ENCODE results near the gene SYCE3.

Gene SYCE3

GRCh38 chr22:50585238-50585637 lies 22.5 kb upstream of the SYCE3 start:
- Mint-ChIP-seq H3K9me3 (no peaks in the 10 kb centered on the region), H3K4me1 (peaks cover 16% of the 10 kb centered on the region), H3K27ac (no peak overlapping the region), H3K36me3 (ENCODE audit: low read depth) (peaks cover 2% of the 10 kb centered on the region), H3K27me3 (ENCODE audit: low read depth, poor library complexity) (peaks cover 29% of the 10 kb centered on the region), H3K4me3 (no peak overlapping the region)
- TF ChIP-seq, protein P1, sequence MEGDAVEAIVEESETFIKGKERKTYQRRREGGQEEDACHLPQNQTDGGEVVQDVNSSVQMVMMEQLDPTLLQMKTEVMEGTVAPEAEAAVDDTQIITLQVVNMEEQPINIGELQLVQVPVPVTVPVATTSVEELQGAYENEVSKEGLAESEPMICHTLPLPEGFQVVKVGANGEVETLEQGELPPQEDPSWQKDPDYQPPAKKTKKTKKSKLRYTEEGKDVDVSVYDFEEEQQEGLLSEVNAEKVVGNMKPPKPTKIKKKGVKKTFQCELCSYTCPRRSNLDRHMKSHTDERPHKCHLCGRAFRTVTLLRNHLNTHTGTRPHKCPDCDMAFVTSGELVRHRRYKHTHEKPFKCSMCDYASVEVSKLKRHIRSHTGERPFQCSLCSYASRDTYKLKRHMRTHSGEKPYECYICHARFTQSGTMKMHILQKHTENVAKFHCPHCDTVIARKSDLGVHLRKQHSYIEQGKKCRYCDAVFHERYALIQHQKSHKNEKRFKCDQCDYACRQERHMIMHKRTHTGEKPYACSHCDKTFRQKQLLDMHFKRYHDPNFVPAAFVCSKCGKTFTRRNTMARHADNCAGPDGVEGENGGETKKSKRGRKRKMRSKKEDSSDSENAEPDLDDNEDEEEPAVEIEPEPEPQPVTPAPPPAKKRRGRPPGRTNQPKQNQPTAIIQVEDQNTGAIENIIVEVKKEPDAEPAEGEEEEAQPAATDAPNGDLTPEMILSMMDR (IDR thresholded peaks at IDR 0.05) = no peak
- DNase-seq = no peak

DNA sequence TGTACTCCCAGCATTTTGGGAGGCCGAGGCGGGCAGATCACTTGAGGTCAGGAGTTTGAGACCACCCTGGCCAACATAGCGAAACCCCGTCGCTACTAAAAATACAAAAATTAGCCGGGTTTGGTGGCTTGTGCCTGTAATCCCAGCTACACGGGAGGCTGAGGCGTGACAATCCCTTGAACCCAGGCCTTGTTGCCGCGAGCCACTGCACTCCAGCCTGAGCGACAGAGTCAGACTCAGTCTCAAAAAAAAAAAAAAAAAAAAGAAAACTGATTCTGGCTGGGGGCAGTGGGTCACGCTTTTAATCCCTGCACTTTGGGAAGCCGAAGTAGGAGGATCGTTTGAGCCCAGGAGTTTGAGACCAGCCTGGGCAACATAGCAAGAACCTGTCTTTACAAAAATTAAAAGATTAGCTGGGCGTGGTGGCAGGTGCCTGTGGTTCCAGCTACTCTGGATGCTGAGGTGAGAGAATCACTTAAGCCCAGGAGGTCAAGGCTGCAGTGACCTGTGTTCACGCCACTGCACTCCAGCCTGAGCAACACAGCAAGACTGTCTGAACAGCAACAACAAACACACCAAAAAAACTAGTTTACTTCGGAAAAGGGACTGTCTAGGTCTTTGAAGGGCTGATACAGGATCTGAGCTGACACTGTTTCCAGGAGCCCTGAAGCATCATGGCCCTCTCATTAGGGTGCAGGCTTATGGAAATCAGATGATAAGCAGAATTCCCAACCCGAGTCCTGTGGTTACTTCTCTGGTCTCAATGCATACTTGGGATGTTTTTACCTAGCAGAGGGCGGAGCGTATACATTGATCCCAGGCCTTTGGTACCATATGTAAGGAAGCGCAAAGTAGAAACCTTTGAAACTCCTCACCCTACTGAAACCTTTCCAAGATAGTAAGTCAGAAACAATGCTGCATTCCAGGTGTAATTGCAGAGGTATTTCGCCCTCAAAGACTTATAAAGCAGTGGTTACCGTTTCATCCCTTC lies 21.7 kb upstream of the SYCE3 start:
- H3K4me1 Mint-ChIP-seq = peaks cover 25% of the 10 kb centered on the region
- no peaks in the 10 kb centered on the region for H3K9me3 Mint-ChIP-seq
- H3K27ac Mint-ChIP-seq = no peak overlapping the region
- H3K27me3 Mint-ChIP-seq (ENCODE audit: low read depth, poor library complexity) = peaks cover 22% of the 10 kb centered on the region
- TF ChIP-seq, protein P1 (IDR thresholded peaks at IDR 0.05) = no peak
- H3K4me3 Mint-ChIP-seq = peak overlapping the region; percentile 92
- no peak for DNase-seq
- H3K36me3 Mint-ChIP-seq (ENCODE audit: low read depth) = peaks cover 5% of the 10 kb centered on the region

DNA sequence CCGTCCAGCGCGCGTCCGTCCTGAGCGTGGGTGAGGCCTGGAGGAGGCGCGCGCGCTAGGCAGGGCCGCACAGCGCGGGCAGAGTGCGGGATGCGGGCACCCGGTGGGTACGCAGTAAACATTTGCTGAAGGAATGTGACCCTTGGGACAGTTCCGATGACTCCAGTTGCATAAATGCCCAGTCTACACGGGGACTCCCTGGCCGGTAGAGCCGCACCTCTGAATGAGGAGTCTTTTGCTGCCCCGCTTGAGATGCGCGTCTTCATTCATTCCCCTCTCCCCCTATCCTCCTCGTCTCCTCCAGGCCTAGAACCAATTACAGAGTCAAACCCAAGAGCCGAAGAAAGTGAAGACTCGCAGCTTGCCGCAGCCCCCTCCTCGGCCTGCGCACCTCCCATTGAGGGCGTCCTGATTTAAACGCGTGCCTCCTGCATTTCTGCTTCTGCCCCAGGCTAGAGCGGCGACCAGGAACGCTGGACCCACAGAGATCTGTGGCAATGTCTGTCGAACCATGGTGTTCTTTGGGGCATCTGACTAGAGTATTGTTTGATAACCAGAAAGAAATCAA lies 20.7 kb upstream of the SYCE3 start:
- H3K27ac Mint-ChIP-seq = no peak overlapping the region
- peaks cover 13% of the 10 kb centered on the region for H3K27me3 Mint-ChIP-seq (ENCODE audit: low read depth, poor library complexity)
- H3K9me3 Mint-ChIP-seq = no peaks in the 10 kb centered on the region
- DNase-seq = no peak
- peak overlapping the region; percentile 92 for H3K4me3 Mint-ChIP-seq
- TF ChIP-seq, protein P1 (IDR thresholded peaks at IDR 0.05) = no peak
- H3K36me3 Mint-ChIP-seq (ENCODE audit: low read depth) = peaks cover 5% of the 10 kb centered on the region
- peaks cover 32% of the 10 kb centered on the region for H3K4me1 Mint-ChIP-seq

GRCh38 chr22:50582493-50583293 lies 20.0 kb upstream of the SYCE3 start, which contains the start of gene CHKB:
CHKB (minus strand) TSS chr22:50582849; CDS start chr22:50582781, 68 bp downstream.
- peaks cover 5% of the 10 kb centered on the region for H3K36me3 Mint-ChIP-seq (ENCODE audit: low read depth)
- TF ChIP-seq, protein P1 (IDR thresholded peaks at IDR 0.05) = no peak
- H3K9me3 Mint-ChIP-seq = no peaks in the 10 kb centered on the region
- peak; percentile 99 for DNase-seq
- peaks cover 32% of the 10 kb centered on the region for H3K4me1 Mint-ChIP-seq
- H3K4me3 Mint-ChIP-seq = peak within 1 kb of the TSS; percentile 92
- peaks cover 7% of the 10 kb centered on the region for H3K27me3 Mint-ChIP-seq (ENCODE audit: low read depth, poor library complexity)
- peak within 1 kb of the TSS; percentile 66 for H3K27ac Mint-ChIP-seq

- Mint-ChIP-seq H3K9me3 (no peaks in the 10 kb centered on the region), H3K36me3 (ENCODE audit: low read depth) (peaks cover 5% of the 10 kb centered on the region), H3K27me3 (ENCODE audit: low read depth, poor library complexity) (peaks cover under 1% of the 10 kb centered on the region), H3K4me1 (peaks cover 32% of the 10 kb centered on the region), H3K27ac (no peak overlapping the region), H3K4me3 (peak overlapping the region; percentile 92)
- TF ChIP-seq, protein P1 (IDR thresholded peaks at IDR 0.05) = no peak
- no peak for DNase-seq
Measured at GRCh38 chr22:50581950-50582492, 19.3 kb upstream of the SYCE3 start.
